ENCODE results near the gene RSBN1L. TPM values are rescaled to one million over a fixed set of nuclear protein-coding genes. Genes with fewer than 3 reads are reported as not detected.
A peak's percentile ranks its signal among the peaks of the same experiment; 100 is the strongest.

Gene RSBN1L
- polyA plus RNA-seq, 3 donors: 1.3 to 10.0 (median 2.2) TPM

- Histone ChIP-seq H3K9me3 (replicated peaks in 1 of 2; ENCODE audit: control insufficient read depth in 1 of 2, insufficient read depth in 1 of 2, low read length in 2 of 2) (no peaks in the 10 kb centered on the region), H2AFZ (ENCODE audit: insufficient read depth, low read depth, low read length, poor library complexity, severe bottlenecking) (no peak overlapping the region), H3K79me2 (ENCODE audit: insufficient read depth, low read length) (peaks cover 74% of the 10 kb centered on the region), H3K27me3 (ENCODE audit: control insufficient read depth in 2 of 2, insufficient read depth in 2 of 2, low read length in 2 of 2) (no peaks in the 10 kb centered on the region), H3K4me1 (ENCODE audit: control insufficient read depth in 1 of 2, insufficient read depth in 2 of 2, low read length in 2 of 2) (peaks cover 7 to 9% of the 10 kb centered on the region in 2 donors), H4K20me1 (ENCODE audit: insufficient read depth, low read length) (peaks cover 80% of the 10 kb centered on the region), H3K27ac (ENCODE audit: low read depth in 1 of 2, low read length in 2 of 2) (peak overlapping the region in 1 of 2 donors; percentile 41), H3K36me3 (replicated peaks in 1 of 2; ENCODE audit: control insufficient read depth in 1 of 2, insufficient read depth in 2 of 2, low read length in 2 of 2) (peaks cover 13 to 55% of the 10 kb centered on the region in 2 donors), H3K4me2 (replicated peaks; ENCODE audit: extremely low read depth, low read length, poor library complexity, severe bottlenecking) (no peak overlapping the region), H3K9ac (ENCODE audit: insufficient read depth, low read length, poor library complexity, severe bottlenecking) (no peak overlapping the region), H3K4me3 (replicated peaks in 1 of 3; ENCODE audit: low read depth in 2 of 3, low read length in 3 of 3) (no peak overlapping the region)
- DNase-seq: no peak
- Mint-ChIP-seq H3K36me3 (peaks cover 28 to 49% of the 10 kb centered on the region in 2 donors), H3K9me3 (no peaks in the 10 kb centered on the region), H3K4me3 (no peak overlapping the region), H3K4me1 (peaks cover 3% of the 10 kb centered on the region), H3K27me3 (ENCODE audit: low read depth in 3 of 3) (no peaks in the 10 kb centered on the region), H3K27ac (peak overlapping the region in 1 of 7 donors; percentile 60)
- 100% methylated on average over 1 of the region's 2 CpGs for WGBS (ENCODE audit: insufficient coverage)
- no peak for TF ChIP-seq CTCF (IDR thresholded peaks at IDR 0.05)
- intact Hi-C loops (cut with micrococcal nuclease): no loop called here
Observed at GRCh38 chr7:77747178-77747577, 50.9 kb downstream of the RSBN1L start.

GRCh38 chr7:77747718-77748117 lies 51.5 kb downstream of the RSBN1L start:
- intact Hi-C loops (cut with micrococcal nuclease): no loop called here
- Histone ChIP-seq H3K4me2 (replicated peaks; ENCODE audit: extremely low read depth, low read length, poor library complexity, severe bottlenecking) (no peak overlapping the region), H3K27ac (ENCODE audit: low read depth in 1 of 2, low read length in 2 of 2) (peak overlapping the region in 1 of 2 donors; percentile 41), H3K27me3 (ENCODE audit: control insufficient read depth in 2 of 2, insufficient read depth in 2 of 2, low read length in 2 of 2) (no peaks in the 10 kb centered on the region), H3K9ac (ENCODE audit: insufficient read depth, low read length, poor library complexity, severe bottlenecking) (no peak overlapping the region), H3K36me3 (replicated peaks in 1 of 2; ENCODE audit: control insufficient read depth in 1 of 2, insufficient read depth in 2 of 2, low read length in 2 of 2) (peaks cover 13 to 49% of the 10 kb centered on the region in 2 donors), H3K9me3 (replicated peaks in 1 of 2; ENCODE audit: control insufficient read depth in 1 of 2, insufficient read depth in 1 of 2, low read length in 2 of 2) (no peaks in the 10 kb centered on the region), H3K79me2 (ENCODE audit: insufficient read depth, low read length) (peaks cover 75% of the 10 kb centered on the region), H2AFZ (ENCODE audit: insufficient read depth, low read depth, low read length, poor library complexity, severe bottlenecking) (no peak overlapping the region), H3K4me1 (ENCODE audit: control insufficient read depth in 1 of 2, insufficient read depth in 2 of 2, low read length in 2 of 2) (peaks cover 12 to 15% of the 10 kb centered on the region in 2 donors), H4K20me1 (ENCODE audit: insufficient read depth, low read length) (peaks cover 81% of the 10 kb centered on the region), H3K4me3 (replicated peaks in 1 of 3; ENCODE audit: low read depth in 2 of 3, low read length in 3 of 3) (no peak overlapping the region)
- TF ChIP-seq CTCF (IDR thresholded peaks at IDR 0.05): no peak
- Mint-ChIP-seq H3K36me3 (peaks cover 30 to 48% of the 10 kb centered on the region in 2 donors), H3K9me3 (no peaks in the 10 kb centered on the region), H3K27ac (peak overlapping the region in 4 of 7 donors; percentile 28 to 60 (median 47)), H3K4me1 (peaks cover 8% of the 10 kb centered on the region), H3K4me3 (no peak overlapping the region), H3K27me3 (ENCODE audit: low read depth in 3 of 3) (peaks cover 0 to 1% (median 0%) of the 10 kb centered on the region in 3 donors)
- no peak for DNase-seq
- 0% methylated on average over 1 of the region's 1 CpG for WGBS (ENCODE audit: insufficient coverage)

Measured in CD14-positive monocyte (primary cell).